Activated CD8-positive, alpha-beta T cell treated with anti-CD3 and anti-CD28 coated beads for 36 hours (primary cell): ENCODE results near the gene C1QTNF9B. TPM values are rescaled to one million over a fixed set of nuclear protein-coding genes. Genes with fewer than 3 reads are reported as not detected.

Source experiments
- ATAC-seq: fragments of 200-7000 bp; cut with Tn5 transposase; one replicate; pipeline ENCODE4 v1.10.0; 2021; ENCODE audit warnings: mild to moderate bottlenecking, moderate library complexity
- CTCF ChIA-PET: fragments of 350-600 bp; sonication (Branson Sonifier 250); formaldehyde crosslinking; loops from one replicate; lab custom pipeline; 2021; ENCODE audit warnings: antibody characterized with exemption; lab: Charles Lee
- POLR2A ChIA-PET: fragments of 350-600 bp; sonication (Branson Sonifier 250); formaldehyde crosslinking; loops from one replicate; lab custom pipeline; 2021; ENCODE audit warnings: antibody characterized with exemption; lab: Charles Lee
- DNase-seq: peaks from one replicate; pipeline ENCODE4 v3.0.0-alpha.2; 2020
- H3K27ac Mint-ChIP-seq: one replicate; pipeline ENCODE4 v1.8.0; 2021; ENCODE audit warnings: mild to moderate bottlenecking, mixed read lengths
- H3K27me3 Mint-ChIP-seq: one replicate; pipeline ENCODE4 v1.8.0; 2021; ENCODE audit warnings: mixed read lengths
- H3K36me3 Mint-ChIP-seq: one replicate; pipeline ENCODE4 v1.8.0; 2021; ENCODE audit warnings: low read depth, mixed read lengths
- H3K4me1 Mint-ChIP-seq: one replicate; pipeline ENCODE4 v1.8.0; 2021; ENCODE audit warnings: low read depth, mixed read lengths
- H3K4me3 Mint-ChIP-seq: one replicate; pipeline ENCODE4 v1.8.0; 2021; ENCODE audit warnings: mild to moderate bottlenecking, moderate library complexity, mixed read lengths
- H3K9me3 Mint-ChIP-seq: one replicate; pipeline ENCODE4 v1.8.0; 2021; ENCODE audit warnings: mixed read lengths
- intact Hi-C: fragments of 100-400 bp; cut with micrococcal nuclease; formaldehyde crosslinking; loops from one replicate; pipeline ENCODE4 v1.10.0; 2022
- total RNA-seq, 2 experiments: library from RNA; stranded (reverse); gene quantifications; one replicate each; pipeline ENCODE4 v1.2.3, GENCODE V29; 2021
- TF ChIP-seq, protein P1 (sequence below): fragments of 200-600 bp; IDR thresholded peaks from one replicate; pipeline ENCODE4 v1.8.0; 2022; ENCODE audit warnings: antibody characterized with exemption, mild to moderate bottlenecking

The C1QTNF9B gene
- total RNA-seq, 2 experiments from 2014 or later, result not detected

DNA sequence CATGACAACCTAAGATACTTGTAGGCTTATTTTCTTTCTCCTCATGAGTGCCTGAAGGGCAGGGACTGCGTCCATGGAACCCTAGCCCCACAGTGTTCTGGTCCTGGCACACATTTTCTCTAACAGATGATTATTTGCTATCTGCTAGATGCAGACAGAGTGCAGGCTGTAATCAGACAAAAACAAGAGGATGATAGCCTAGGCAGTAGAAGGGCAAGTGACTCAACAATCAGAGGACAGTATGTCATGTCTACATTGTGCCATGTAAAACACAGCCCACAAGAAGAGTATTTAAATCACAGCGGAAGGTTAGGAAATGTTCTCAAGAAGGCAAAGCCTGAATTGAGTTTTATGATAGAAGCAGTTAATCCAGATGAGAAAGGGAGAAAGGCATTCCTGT, 37.4 kb downstream of the C1QTNF9B start:
- Mint-ChIP-seq H3K36me3 (peaks cover 7% of the 10 kb centered on the region), H3K4me3 (no peak overlapping the region), H3K4me1 (peaks cover 5% of the 10 kb centered on the region), H3K9me3 (no peaks in the 10 kb centered on the region), H3K27me3 (no peaks in the 10 kb centered on the region), H3K27ac (no peak overlapping the region)
- ATAC-seq, result no peak
- TF ChIP-seq, protein P1, sequence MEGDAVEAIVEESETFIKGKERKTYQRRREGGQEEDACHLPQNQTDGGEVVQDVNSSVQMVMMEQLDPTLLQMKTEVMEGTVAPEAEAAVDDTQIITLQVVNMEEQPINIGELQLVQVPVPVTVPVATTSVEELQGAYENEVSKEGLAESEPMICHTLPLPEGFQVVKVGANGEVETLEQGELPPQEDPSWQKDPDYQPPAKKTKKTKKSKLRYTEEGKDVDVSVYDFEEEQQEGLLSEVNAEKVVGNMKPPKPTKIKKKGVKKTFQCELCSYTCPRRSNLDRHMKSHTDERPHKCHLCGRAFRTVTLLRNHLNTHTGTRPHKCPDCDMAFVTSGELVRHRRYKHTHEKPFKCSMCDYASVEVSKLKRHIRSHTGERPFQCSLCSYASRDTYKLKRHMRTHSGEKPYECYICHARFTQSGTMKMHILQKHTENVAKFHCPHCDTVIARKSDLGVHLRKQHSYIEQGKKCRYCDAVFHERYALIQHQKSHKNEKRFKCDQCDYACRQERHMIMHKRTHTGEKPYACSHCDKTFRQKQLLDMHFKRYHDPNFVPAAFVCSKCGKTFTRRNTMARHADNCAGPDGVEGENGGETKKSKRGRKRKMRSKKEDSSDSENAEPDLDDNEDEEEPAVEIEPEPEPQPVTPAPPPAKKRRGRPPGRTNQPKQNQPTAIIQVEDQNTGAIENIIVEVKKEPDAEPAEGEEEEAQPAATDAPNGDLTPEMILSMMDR, result no peak
- no peak for DNase-seq
- intact Hi-C loops, result no loop called here
- ChIA-PET POLR2A (no interaction called here), CTCF (no interaction called here)

DNA sequence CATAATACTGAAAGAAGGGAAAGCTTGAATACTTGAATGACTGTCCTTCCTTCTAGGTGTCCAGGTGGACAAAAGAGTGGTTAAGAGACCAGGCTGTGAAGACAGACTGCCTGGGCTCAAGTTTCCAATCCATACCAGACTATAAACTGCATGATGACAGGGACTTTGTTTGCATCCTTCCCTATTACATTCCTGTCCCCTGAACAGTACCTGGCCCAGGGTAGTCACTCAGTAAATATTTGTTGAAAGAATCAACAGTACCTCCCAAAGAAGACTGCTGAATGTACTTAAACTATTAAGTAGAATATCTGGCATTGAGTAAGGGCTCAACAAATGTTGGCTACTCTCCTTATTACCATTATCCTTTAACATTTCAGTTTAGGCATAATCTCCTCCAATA, 37.8 kb downstream of the C1QTNF9B start:
- POLR2A ChIA-PET, result no interaction called here

DNA sequence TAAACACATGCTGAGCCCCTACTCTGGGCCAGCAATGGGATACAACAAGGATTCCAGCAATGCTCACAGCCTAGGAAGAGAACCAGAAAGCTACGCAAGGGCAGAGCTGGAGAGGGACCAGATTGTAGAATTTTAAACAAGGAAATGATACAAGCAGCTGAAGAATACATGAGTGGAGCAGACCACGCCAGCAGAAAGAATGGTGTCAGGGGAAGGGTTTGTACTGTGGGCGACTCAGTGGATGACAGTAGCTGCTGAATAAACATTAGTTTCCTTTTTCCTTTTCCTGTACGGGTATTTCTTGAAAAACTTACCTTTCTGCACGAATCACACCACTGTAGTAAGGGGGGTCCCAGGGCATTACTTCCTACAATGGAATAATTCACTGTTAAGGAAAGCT, 38.8 kb downstream of the C1QTNF9B start:
- no peak overlapping the region for H3K4me3 Mint-ChIP-seq
- TF ChIP-seq, protein P1, result no peak
- ATAC-seq (no peak), DNase-seq (no peak)
- no peak overlapping the region for H3K27ac Mint-ChIP-seq
- H3K9me3 Mint-ChIP-seq, result no peaks in the 10 kb centered on the region
- H3K36me3 Mint-ChIP-seq, result peaks cover 9% of the 10 kb centered on the region
- ChIA-PET CTCF (interaction anchor here (1.8 kb wide), 1 partner anchor 392 kb away, joined by 6 read pairs; no protein-coding TSS in a partner anchor), POLR2A (no interaction called here)
- no peaks in the 10 kb centered on the region for H3K27me3 Mint-ChIP-seq
- H3K4me1 Mint-ChIP-seq, result peaks cover 5% of the 10 kb centered on the region
- intact Hi-C loops, result no loop called here

More for the DNA sequence above, 37.8 kb downstream of the C1QTNF9B start:
- H3K9me3 Mint-ChIP-seq, result no peaks in the 10 kb centered on the region
- no peaks in the 10 kb centered on the region for H3K27me3 Mint-ChIP-seq
- peaks cover 7% of the 10 kb centered on the region for H3K36me3 Mint-ChIP-seq
- peaks cover 5% of the 10 kb centered on the region for H3K4me1 Mint-ChIP-seq
- CTCF ChIA-PET, result interaction anchor here (1.8 kb wide), 1 partner anchor 392 kb away, joined by 6 read pairs; no protein-coding TSS in a partner anchor
- TF ChIP-seq, protein P1, result no peak
- no peak for ATAC-seq
- H3K4me3 Mint-ChIP-seq, result no peak overlapping the region
- DNase-seq, result no peak
- no peak overlapping the region for H3K27ac Mint-ChIP-seq
- intact Hi-C loops, result no loop called here

DNA sequence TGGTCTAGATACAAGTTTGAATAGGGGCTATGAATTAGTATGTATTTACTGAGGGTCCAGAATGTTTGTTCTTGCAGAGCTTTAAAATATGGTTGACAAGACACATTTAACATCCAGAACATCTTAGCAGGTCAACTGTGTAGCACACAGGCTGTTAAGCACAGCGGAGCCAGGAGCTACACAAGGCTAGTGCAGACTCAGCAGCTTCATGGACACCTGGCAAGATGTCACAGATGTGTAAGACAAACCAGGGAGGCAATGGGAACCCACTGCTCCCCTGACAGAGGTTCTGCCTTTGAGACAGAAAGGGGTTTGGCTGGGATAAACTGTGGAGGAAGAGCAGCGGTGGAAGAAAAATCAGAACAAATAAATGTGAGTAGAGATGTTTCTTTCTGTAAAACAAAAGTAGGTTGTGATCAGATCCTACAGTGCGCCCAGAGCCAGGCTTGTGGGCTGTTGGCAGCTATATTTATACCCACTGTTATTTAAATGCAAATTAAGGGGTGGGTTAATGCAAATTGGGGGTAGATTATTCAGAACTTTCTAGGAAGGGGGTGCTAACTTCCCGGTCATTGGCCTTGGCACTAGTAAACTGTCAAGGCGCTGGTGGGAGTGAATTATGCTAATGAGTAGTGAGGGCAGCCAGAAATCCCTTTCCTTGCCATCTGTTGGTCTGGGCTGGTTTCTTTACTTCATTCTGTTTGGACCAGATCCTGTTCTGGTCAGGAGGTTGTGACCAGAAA, 41.1 kb downstream of the C1QTNF9B start:
- ChIA-PET POLR2A (no interaction called here), CTCF (no interaction called here)
- Mint-ChIP-seq H3K27me3 (no peaks in the 10 kb centered on the region), H3K4me3 (no peak overlapping the region), H3K27ac (no peak overlapping the region), H3K36me3 (peaks cover 3% of the 10 kb centered on the region), H3K9me3 (no peaks in the 10 kb centered on the region), H3K4me1 (peaks cover 5% of the 10 kb centered on the region)
- TF ChIP-seq, protein P1, result no peak
- DNase-seq (no peak), ATAC-seq (no peak)
- intact Hi-C loops, result no loop called here

DNA sequence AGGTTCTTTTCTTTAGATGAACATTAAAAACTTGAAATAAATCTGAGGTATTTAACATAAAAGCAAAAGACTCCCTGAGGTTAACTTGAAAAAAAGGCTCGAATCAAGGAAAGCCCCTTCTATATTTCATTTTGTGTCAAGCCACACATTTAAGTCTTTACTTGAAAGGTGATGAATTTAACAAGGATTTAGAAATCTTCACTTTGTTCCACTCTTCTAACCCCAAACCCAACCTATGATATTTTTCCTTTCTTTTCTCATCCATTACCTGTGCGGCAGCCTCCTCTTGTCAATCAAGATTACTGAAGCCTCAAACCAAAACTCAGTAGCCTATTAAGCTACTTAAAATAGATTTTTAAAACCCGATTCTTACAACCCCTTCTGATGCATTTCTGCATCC, 41.9 kb downstream of the C1QTNF9B start:
- DNase-seq (no peak), ATAC-seq (no peak)
- CTCF ChIA-PET, result no interaction called here
- Mint-ChIP-seq H3K27me3 (no peaks in the 10 kb centered on the region), H3K36me3 (peaks cover 6% of the 10 kb centered on the region), H3K27ac (no peak overlapping the region), H3K4me1 (peaks cover 5% of the 10 kb centered on the region), H3K9me3 (no peaks in the 10 kb centered on the region), H3K4me3 (no peak overlapping the region)
- TF ChIP-seq, protein P1, result no peak
- intact Hi-C loops, result no loop called here
- POLR2A ChIA-PET, result no interaction called here
